Measurements from ENCODE around the gene SEC23A. TPM values are rescaled to one million over a fixed set of nuclear protein-coding genes. Genes with fewer than 3 reads are reported as not detected.

SEC23A gene
- total RNA-seq, 2 donors from 2014 or later: 184 to 186 TPM

GRCh38 chr14:39122330-39123138 lies 19.5 kb upstream of the SEC23A start:
- Histone ChIP-seq H3K27me3 (replicated peaks; ENCODE audit: insufficient read depth) (no peaks in the 10 kb centered on the region), H3K4me3 (no peak overlapping the region), H3K9me3 (no peaks in the 10 kb centered on the region), H3K36me3 (peaks cover 21% of the 10 kb centered on the region), H3K27ac (peak overlapping the region in 1 of 2 donors; percentile 37), H3K4me1 (ENCODE audit: control insufficient read depth in 1 of 2, low read depth in 2 of 2) (no peaks in the 10 kb centered on the region)
- TF ChIP-seq CTCF (IDR thresholded peaks at IDR 0.05): no peak
- ATAC-seq (ENCODE audit: insufficient number of reproducible peaks, low FRiP score, low read depth): no peak
- no peak for DNase-seq (ENCODE audit: low spot score)

GRCh38 chr14:39114073-39114838 lies 11.2 kb upstream of the SEC23A start, which contains the start of gene GEMIN2:
TSS of gene GEMIN2 (plus strand) at chr14:39114323. CDS start at chr14:39114339, 16 bp downstream.
- peak; percentile 89 for ATAC-seq (ENCODE audit: insufficient number of reproducible peaks, low FRiP score, low read depth)
- Histone ChIP-seq H3K9me3 (no peaks in the 10 kb centered on the region), H3K4me3 (peak within 1 kb of the TSS; percentile 84), H3K27ac (peak within 1 kb of the TSS; percentile 34 to 69), H3K36me3 (peaks cover under 1% of the 10 kb centered on the region), H3K4me1 (ENCODE audit: control insufficient read depth in 1 of 2, low read depth in 2 of 2) (peaks cover 9 to 19% of the 10 kb centered on the region in 2 donors), H3K27me3 (replicated peaks; ENCODE audit: insufficient read depth) (no peaks in the 10 kb centered on the region)
- DNase-seq (ENCODE audit: low spot score): peak; percentile 73
- TF ChIP-seq CTCF (IDR thresholded peaks at IDR 0.05): no peak

- no peak for TF ChIP-seq CTCF (IDR thresholded peaks at IDR 0.05)
- Histone ChIP-seq H3K36me3 (no peaks in the 10 kb centered on the region), H3K4me1 (ENCODE audit: control insufficient read depth in 1 of 2, low read depth in 2 of 2) (peaks cover 9 to 19% of the 10 kb centered on the region in 2 donors), H3K27me3 (replicated peaks; ENCODE audit: insufficient read depth) (no peaks in the 10 kb centered on the region), H3K4me3 (peak overlapping the region; percentile 84), H3K9me3 (no peaks in the 10 kb centered on the region), H3K27ac (peak overlapping the region; percentile 16 to 69)
- ATAC-seq (ENCODE audit: insufficient number of reproducible peaks, low FRiP score, low read depth): no peak
- DNase-seq (ENCODE audit: low spot score): no peak
These were observed 10.6 kb upstream of the SEC23A start for GRCh38 chr14:39113685-39114072.

- H3K4me3 ChIP-seq: peak overlapping the region; percentile 48
- H3K27me3 ChIP-seq (replicated peaks; ENCODE audit: insufficient read depth): no peaks in the 10 kb centered on the region
- peaks cover 8 to 12% of the 10 kb centered on the region in 2 donors for H3K4me1 ChIP-seq (ENCODE audit: control insufficient read depth in 1 of 2, low read depth in 2 of 2)
- no peak for TF ChIP-seq CTCF (IDR thresholded peaks at IDR 0.05)
- H3K36me3 ChIP-seq: no peaks in the 10 kb centered on the region
- no peak for DNase-seq (ENCODE audit: low spot score)
- no peak for ATAC-seq (ENCODE audit: insufficient number of reproducible peaks, low FRiP score, low read depth)
- H3K27ac ChIP-seq: no peak overlapping the region
- H3K9me3 ChIP-seq: no peaks in the 10 kb centered on the region
These were observed 7.1 kb upstream of the SEC23A start for GRCh38 chr14:39109893-39110715.
